Muscle of arm (tissue), 12 donors: ENCODE results near the gene CNRIP1. TPM values are rescaled to one million over a fixed set of nuclear protein-coding genes. Genes with fewer than 3 reads are reported as not detected.

Experiments used
- DNase-seq: peaks from one replicate; pipeline ENCODE4 v3.0.0-alpha.2; 2013
- polyA plus RNA-seq, 12 donors: library from polyadenylated mRNA; unstranded; fragments of 120-200 nt; gene quantifications; one replicate each; pipeline ENCODE4 v1.2.1, GENCODE V29; 2013; ENCODE audit not compliant: insufficient read length in 12 of 12

The CNRIP1 gene
- polyA plus RNA-seq, 12 donors, result 19.6 to 33.4 (median 23.8) TPM; not detected in 1

GRCh38 chr2:68294187-68294586 lies 25.6 kb downstream of the CNRIP1 start:
- no peak for DNase-seq

- no peak for DNase-seq
Measured at GRCh38 chr2:68293755-68294154, 26.0 kb downstream of the CNRIP1 start.

- DNase-seq, result no peak
Measured at GRCh38 chr2:68293024-68293423, 26.7 kb downstream of the CNRIP1 start.

- no peak for DNase-seq
Measured at GRCh38 chr2:68292108-68292710, 27.5 kb downstream of the CNRIP1 start.

DNA sequence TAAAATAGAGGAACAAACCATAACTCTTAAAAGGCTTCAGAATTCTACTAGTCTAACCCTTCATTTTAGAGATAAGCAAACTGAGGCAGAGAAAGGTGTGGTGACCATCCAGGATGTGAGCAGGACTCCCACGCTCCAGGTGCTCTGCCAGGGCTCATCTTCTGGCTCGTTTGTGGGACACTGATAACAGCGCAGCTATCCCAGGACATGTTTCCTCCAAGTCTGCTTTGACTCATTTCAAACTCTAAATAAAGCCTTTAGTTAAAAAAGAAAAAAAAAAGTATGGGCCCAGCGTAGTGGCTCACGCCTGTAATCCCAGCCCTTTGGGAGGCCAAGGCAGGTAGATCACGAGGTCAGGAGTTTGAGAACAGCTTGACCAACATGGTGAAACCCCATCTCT lies 28.4 kb downstream of the CNRIP1 start:
- DNase-seq, result no peak

GRCh38 chr2:68290901-68291300 lies 28.8 kb downstream of the CNRIP1 start:
- peak; percentile 31 for DNase-seq

DNA sequence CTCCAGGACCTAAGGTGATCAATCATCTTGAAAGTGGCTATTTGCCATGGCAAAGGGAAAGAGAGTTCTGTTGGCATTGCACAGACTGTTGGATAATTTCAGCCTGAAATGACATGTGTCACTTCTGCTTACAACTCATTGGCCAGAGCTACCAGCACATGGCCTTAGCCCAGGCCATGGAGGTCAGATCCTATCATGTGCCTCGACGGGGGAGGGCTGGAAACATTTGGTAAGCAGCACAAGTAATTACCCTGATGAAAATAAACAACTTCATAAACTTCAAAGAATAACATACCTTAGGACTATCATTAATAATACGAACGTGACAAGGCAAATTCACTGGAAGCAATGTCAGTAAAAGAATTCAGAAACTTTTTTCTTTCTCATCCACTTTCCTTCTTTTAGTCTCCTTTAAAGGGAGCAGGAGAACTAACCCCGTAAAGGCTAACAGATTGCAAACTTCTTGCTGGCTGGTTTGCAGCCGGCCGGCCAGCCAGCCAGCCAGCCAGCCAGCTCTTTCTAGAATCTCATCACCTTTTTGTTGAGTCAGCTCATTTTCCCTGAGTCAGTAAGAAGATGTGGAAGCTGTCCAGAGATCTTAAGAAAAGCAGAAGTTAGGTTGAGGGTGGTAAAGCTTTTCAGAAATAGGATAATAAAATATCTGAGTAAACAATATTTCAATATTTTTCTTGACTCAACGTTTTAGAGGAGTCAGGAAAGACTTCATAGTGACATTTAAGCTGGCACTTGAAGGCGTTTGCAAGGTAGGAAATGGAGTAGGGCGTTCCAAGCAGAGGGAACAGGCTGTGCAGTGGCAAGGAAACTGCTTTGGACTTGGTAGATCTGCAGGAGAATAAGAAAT lies 31.9 kb downstream of the CNRIP1 start:
- peak; percentile 38 for DNase-seq

DNA sequence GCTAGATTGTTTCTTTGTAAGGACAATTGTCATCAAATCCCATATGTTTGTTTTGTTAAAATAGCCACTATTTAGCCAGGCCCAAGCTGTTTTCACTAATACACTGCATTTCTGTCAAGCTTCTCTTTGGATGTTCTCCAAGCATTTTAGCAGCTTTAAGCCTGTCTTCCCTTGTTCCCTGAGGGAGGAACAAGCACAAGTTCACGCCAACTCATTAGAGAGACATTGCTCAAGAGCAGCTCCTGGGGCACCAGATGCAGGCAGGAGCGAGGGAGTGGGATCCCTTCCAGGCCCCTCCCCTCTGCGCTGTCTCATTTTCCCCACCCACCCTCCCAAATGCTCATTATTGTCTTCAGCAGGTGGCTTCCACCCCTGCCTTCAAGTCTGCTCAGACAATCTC lies 34.9 kb downstream of the CNRIP1 start:
- DNase-seq, result peak; percentile 51

DNA sequence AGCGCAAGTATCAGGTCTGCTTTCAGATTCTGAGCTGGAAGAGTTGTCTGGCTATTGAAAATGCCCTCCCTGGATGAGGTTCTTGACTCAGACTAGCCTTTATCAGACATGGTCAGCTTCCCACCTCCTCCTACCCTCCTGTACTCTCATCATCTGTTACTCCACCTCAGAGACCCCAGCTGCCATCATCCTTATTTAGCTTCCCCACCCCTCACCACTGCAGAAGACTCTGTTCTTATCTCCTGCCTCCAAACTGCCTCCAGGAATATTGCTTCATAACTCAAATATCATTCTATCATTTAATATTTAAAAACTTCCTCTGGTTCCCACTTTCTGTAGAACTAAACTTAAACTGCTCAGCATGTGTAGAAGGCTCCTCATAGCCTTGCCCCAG lies 36.3 kb downstream of the CNRIP1 start:
- DNase-seq, result no peak

GRCh38 chr2:68282811-68283418 lies 36.8 kb downstream of the CNRIP1 start:
- DNase-seq, result no peak

- no peak for DNase-seq
Measured at GRCh38 chr2:68280796-68281195, 39.0 kb downstream of the CNRIP1 start.

DNA sequence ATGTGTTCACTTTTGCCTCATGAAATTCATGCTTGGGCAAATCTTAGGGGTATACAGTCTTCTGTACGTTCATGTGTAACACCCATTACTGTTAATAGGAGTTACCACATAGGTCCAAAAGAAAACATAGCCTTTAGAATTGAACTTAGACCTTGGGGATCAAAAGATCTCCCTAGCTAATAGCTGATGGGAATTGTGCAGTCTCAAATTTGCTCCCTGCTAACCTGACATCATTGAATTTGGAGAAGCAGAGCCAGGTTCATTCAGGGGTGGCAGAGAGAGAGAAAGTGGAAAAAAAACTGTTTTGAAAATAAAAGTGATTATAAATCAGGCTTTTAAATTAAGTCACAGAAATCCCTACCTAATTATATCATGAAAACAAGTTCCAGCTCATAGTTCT lies 39.4 kb downstream of the CNRIP1 start:
- no peak for DNase-seq

GRCh38 chr2:68279691-68280090 lies 40.1 kb downstream of the CNRIP1 start:
- no peak for DNase-seq

DNA sequence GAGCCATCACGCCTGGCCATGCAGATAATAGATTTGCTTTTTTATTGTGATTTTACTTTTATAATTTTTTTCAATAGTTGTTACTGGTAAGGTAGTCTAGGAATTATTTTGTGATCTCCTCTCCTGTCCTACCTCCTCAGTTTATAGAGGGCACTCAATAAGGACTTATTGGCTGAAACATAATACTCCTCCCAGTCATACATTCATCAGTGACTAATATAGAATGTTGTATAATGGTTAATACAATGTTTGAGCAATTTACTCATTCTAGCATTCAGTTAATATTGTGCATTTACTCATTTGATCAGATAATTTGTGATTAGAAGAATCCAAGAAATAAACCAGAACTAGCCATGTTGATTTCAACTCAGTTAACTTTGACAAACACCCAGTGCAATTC lies 41.6 kb downstream of the CNRIP1 start:
- no peak for DNase-seq

- no peak for DNase-seq
Measured at GRCh38 chr2:68274022-68274421, 45.7 kb downstream of the CNRIP1 start.

DNA sequence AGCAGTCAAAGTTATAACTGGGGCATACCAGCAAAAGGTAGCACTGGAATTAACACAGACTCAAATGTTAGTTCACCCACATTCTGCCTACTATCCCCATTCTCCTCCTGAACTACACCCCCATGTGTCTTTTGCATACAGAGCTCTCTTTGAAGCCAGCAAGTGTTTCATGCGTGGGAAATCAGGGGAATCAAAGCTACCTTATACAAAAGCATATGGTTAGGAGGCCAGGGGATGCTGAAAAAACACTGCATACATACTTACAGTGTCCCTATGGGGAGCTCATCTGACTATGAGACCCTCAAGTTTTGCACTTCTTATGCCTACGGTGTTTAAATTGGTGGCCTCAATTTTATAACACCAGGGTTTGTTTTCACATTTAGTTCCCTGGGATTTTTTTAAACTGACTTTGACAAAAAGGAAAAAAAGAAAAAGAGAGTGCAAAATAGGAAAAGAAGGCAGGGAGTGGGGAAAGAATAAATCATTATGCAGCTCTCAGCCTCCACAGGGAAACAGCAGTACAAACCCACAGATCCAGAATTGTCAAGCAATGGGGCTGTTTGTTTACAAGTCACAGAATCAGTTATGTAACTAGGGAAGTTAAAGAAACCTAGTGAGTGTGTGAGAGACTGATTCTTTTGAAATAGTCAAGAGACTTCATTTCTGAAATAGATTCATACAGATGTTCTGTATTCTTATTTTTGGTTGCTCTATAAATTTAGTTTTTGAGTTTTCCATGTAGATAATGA lies 47.3 kb downstream of the CNRIP1 start:
- no peak for DNase-seq

DNA sequence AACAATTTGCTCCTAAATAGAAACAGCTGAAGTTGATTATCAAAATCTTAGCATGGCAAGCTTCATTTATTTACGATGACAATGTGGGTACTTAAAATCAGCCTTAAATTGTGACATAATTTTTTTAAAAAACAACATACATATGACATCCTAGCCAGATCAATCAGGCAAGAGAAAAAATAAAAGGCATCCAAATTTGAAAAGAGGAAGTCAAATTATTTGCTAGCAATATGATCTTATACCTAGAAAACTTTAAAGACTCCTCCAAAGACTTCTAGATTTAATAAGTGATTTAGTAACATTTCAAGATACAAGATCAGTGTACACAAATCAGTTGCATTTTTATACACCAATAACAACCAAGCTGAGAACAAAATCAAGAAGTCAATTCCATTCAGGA lies 53.1 kb downstream of the CNRIP1 start:
- no peak for DNase-seq

DNA sequence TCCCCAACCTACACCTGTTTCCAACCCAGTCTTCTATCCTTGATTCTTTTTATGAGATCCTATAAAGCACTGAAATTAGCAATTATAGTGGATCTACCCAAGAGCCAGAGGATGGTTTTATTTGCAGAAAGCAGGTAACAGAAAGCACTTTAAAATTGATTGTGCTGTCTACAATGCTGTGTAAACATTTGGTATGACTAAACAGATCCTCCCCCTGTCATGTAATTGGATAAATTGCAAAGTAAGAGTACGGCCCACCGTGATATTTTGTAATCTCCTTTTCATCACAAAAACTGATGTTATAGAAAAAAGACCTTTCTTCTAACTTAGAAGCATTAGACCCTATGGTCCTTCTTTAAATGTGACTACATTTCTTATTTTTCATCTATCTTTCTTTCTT lies 56.1 kb downstream of the CNRIP1 start:
- no peak for DNase-seq

DNA sequence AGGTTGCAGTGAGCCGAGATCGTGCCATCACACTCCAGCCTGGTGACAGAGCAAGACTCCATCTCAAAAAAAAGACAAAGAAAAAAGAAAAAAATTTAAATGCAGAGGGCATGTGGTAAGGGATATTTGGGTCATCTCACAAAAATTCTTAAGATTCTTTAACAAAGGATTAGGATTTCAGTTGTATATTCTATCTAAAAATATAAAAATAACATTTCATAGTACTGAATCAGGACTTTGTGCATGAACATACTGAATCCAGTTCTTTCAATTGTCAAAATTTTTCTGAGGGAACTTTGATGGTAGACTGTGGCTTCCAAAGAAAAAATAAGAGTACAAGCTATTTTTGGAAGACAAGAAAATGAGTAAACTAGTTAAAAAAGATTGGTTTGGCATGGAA lies 60.9 kb downstream of the CNRIP1 start:
- DNase-seq, result no peak

DNA sequence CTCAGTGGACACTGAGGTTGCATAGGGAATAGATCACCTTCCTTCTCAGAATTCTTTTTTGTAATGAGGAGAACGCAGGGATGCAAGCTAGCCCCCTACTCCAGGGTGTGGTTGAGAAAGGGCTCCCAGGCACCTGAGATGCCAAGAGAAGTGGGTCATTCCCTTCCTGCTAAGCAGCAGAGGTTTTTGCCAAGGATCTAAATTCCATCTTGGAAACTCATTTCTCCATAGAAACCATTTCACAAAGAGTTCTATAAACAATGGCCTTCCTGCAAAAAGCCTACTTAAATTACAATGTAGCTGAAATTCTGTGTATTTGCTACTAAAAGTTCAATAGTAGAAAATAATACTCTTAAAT lies 63.7 kb downstream of the CNRIP1 start:
- DNase-seq, result peak; percentile 15

DNA sequence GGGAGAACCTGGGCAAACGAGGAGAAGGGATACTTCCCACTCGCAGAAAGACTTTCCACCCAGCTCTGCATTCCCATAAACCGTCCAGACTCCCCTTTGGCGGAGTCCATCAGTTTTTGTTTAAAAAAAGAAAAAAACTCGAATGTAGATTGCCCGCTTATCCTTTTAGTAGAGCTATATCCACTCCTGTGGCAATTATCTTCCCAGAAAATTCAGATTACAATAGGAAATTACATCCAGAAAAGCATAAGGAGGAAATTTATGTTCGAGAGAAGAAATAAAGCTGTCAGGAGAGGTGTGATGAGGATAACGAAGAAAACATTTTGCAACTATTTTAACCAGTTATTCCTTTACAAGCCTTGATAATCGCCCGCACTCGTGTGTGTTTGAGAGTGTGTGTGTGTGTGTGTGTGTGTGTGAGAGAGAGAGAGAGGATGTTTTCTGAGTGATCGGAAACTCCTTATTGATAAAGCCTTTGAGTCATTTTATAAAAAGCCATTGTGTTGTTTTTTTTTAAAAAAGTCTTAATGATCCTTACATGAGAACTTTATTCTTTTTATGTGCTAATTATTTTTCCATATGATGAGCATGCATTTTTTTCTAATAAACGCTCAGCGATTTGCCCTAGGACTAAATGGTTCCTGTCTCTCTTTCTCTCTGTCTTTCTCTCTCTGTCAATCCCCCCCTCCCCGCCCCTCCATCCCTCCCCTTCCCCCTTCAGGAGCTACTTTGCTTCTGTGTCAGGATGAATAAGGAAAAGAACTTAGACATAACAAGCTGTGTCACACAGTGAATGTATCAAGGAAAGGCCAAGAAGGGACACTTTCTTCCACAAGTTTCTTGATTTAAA lies 66.3 kb downstream of the CNRIP1 start:
- peak; percentile 35 for DNase-seq
